ENCODE data around the gene MR1. TPM values are rescaled to one million over a fixed set of nuclear protein-coding genes. Genes with fewer than 3 reads are reported as not detected.

Gene MR1
- total and polyA plus RNA-seq, 9 of the 15 experiments (the other 6 are each of a cell fraction or from before 2014, with no cell fraction given), result 9.7 to 21.7 (median 15.6) TPM

DNA sequence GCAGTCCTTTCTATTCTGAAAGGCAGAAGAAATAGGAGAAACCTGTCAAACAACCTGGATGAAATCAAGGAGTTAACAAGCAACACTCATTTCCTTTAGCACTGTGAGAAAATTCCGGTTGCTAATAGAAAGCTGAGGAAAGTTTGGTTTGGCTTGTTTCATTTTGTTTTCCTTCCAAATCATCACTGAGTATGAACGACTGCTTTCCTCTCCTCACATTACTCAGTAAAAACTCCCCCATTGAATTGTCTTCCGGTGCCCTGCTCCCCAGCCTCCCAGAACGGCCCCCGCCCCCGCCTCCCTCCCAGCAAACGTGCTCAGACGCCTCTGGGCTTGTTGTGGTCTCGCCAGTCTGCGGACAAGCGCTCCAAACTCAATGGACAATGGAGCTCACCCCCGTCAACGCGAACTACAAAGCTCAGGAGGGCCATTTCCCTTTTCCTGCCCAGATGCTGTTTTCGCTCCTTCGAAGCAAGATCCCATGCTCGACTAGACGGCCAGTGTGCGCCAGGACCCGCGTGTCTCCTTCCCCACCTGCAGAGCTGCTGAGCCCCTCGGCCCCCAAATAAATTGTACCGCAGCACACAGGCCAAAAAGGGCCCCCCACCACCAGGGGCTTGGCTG, 11.9 kb upstream of the MR1 start (continued):
- TF ChIP-seq ZNF584 (CRISPR knock-in tag; IDR thresholded peaks at IDR 0.05; ENCODE audit: low read depth) (0 out of 2 replicates have a peak, but pooled peaks have one; percentile 27), TFAM (CRISPR knock-in tag; conservative IDR thresholded peaks at IDR 0.05) (no peak), ZNF224 (CRISPR knock-in tag; IDR thresholded peaks at IDR 0.05) (no peak; the same call in 1 of the 2 replicates), BHLHE40 (IDR thresholded peaks at IDR 0.05; ENCODE audit: low read length) (peak; percentile 86), HNRNPL (IDR thresholded peaks at IDR 0.05; ENCODE audit: low read depth, low read length) (no peak), DIDO1 (tag; IDR thresholded peaks at IDR 0.05; ENCODE audit: low read depth) (no peak), FUS (optimal IDR thresholded peaks at IDR 0.05; ENCODE audit: low read depth, low read length) (no peak), GATAD2A (IDR thresholded peaks at IDR 0.05) (no peak), PHB2 (IDR thresholded peaks at IDR 0.05; ENCODE audit: low read depth) (no peak), FOSL1 (tag; conservative IDR thresholded peaks at IDR 0.05) (no peak), MBD2 (IDR thresholded peaks at IDR 0.05; ENCODE audit: borderline replicate concordance, low read depth) (0 out of 2 replicates have a peak, but pooled peaks have one; percentile 23), TAL1 (IDR thresholded peaks at IDR 0.05) (no peak), ZNF24 (IDR thresholded peaks at IDR 0.05) (no peak), SMARCB1 (IDR thresholded peaks at IDR 0.05; ENCODE audit: insufficient read length, low read depth) (peak; percentile 84), SMAD1 (IDR thresholded peaks at IDR 0.05; ENCODE audit: low read depth, low read length, partially characterized antibody) (no peak), CBX8 (IDR thresholded peaks at IDR 0.05; ENCODE audit: borderline replicate concordance, extremely low read depth, low read depth, low read length, poor library complexity, severe bottlenecking) (no peak), ZNF436 (CRISPR knock-in tag; IDR thresholded peaks at IDR 0.05) (no peak)
- TF ChIP-seq, protein P1, sequence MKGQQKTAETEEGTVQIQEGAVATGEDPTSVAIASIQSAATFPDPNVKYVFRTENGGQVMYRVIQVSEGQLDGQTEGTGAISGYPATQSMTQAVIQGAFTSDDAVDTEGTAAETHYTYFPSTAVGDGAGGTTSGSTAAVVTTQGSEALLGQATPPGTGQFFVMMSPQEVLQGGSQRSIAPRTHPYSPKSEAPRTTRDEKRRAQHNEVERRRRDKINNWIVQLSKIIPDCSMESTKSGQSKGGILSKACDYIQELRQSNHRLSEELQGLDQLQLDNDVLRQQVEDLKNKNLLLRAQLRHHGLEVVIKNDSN (CRISPR knock-in tag; IDR thresholded peaks at IDR 0.05), result no peak
- TF ChIP-seq, protein P2, sequence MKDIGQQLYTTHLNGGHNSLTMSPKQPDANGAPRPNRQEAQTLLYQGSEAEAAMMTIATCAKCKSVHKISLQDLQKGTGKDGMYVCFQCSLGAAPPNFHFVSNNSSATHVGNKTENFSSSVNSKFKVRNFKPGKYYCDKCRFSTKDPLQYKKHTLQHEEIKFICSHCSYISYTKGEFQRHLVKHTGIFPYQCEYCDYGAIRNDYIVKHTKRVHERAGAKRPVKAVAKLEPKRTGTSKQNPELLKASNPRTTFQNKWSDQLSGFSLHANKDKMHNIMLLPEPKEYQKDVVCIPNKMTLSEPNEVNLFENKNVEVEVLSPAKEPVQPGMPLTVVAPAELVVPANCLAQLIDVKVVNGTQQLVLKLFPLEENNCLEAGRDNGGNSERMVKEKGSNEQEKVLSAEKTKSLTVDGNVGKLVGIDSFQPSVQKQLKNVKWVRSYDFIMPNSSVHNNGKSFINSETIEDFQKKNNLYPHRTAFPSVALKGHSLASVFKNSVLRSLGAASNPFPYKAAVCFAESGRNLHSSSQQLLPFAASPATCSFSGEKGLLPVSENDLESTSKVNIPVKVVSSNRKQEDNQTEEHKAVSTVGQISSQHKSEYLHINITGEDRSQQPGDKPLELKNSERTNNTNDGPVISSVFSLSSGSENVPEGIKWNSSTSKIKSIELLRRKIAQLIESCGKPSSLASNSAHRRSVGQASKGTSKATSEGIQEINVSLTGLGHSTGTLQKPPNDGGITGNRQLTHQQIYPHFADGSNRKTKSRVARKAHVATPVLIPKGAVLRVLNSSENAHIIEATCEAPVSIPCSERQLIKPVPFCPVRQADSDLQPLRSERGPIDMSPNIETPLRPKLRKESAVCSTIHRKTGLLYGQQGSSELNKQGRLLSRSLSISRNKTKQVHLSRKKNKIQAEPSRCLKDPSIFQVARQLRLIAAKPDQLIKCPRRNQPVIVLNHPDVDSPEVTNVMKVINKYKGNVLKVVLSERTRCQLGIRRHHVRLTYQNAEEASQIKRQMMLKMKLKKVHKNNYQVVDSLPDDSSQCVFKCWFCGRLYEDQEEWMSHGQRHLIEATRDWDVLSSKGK (CRISPR knock-in tag; IDR thresholded peaks at IDR 0.05), result no peak
- TF ChIP-seq, protein P3, sequence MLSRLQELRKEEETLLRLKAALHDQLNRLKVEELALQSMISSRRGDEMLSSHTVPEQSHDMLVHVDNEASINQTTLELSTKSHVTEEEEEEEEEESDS (CRISPR knock-in tag; IDR thresholded peaks at IDR 0.05), result no peak
- TF ChIP-seq, protein P4, sequence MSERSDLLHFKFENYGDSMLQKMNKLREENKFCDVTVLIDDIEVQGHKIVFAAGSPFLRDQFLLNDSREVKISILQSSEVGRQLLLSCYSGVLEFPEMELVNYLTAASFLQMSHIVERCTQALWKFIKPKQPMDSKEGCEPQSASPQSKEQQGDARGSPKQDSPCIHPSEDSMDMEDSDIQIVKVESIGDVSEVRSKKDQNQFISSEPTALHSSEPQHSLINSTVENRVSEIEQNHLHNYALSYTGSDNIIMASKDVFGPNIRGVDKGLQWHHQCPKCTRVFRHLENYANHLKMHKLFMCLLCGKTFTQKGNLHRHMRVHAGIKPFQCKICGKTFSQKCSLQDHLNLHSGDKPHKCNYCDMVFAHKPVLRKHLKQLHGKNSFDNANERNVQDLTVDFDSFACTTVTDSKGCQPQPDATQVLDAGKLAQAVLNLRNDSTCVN (CRISPR knock-in tag; IDR thresholded peaks at IDR 0.05), result no peak
- TF ChIP-seq, protein P5, sequence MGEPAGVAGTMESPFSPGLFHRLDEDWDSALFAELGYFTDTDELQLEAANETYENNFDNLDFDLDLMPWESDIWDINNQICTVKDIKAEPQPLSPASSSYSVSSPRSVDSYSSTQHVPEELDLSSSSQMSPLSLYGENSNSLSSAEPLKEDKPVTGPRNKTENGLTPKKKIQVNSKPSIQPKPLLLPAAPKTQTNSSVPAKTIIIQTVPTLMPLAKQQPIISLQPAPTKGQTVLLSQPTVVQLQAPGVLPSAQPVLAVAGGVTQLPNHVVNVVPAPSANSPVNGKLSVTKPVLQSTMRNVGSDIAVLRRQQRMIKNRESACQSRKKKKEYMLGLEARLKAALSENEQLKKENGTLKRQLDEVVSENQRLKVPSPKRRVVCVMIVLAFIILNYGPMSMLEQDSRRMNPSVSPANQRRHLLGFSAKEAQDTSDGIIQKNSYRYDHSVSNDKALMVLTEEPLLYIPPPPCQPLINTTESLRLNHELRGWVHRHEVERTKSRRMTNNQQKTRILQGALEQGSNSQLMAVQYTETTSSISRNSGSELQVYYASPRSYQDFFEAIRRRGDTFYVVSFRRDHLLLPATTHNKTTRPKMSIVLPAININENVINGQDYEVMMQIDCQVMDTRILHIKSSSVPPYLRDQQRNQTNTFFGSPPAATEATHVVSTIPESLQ (CRISPR knock-in tag; IDR thresholded peaks at IDR 0.05), result no peak
